HepG2 (cell line): ENCODE data around the gene BLOC1S1. TPM values are rescaled to one million over a fixed set of nuclear protein-coding genes. Genes with fewer than 3 reads are reported as not detected.
A peak's percentile ranks its signal among the peaks of the same experiment; 100 is the strongest.

Experiments used
- ATAC-seq: fragments of 200-7000 bp; cut with Tn5 transposase; 3 replicates; pipeline ENCODE4 v1.9.1; 2020; ENCODE audit warnings: mild to moderate bottlenecking, moderate library complexity
- BruUV-seq: library from RNA; stranded (reverse); fragments of 400-500 nt; replicated peaks from 2 replicates; lab custom pipeline; 2021; lab: Mats Ljungman, UMichigan
- CTCF ChIA-PET: fragments of 300-600 bp; formaldehyde crosslinking; extraction: SDS; loops from one replicate; lab custom pipeline; 2021; ENCODE audit warnings: low total read pairs, inconsistent platforms, low intra/inter-chr PET ratio; lab: Yijun Ruan, JAX
- POLR2A ChIA-PET: fragments of 350-600 bp; sonication (Branson Sonifier 250); formaldehyde crosslinking; loops from one replicate; lab custom pipeline; 2020; ENCODE audit warnings: antibody characterized with exemption, inconsistent platforms; lab: Yijun Ruan, JAX
- DNase-seq: peaks from one replicate; pipeline ENCODE4 v3.0.0-alpha.2; 2015; ENCODE audit warnings: low spot score
- FAIRE-seq: peaks from 3 replicates; lab custom pipeline; 2011; peaks lifted over from hg19 to GRCh38; lab: Jason Lieb, UNC
- H2AFZ ChIP-seq: one replicate; pipeline ENCODE4 v1.6.1; 2011; ENCODE audit warnings: low read length, inconsistent platforms
- H3K27ac ChIP-seq: fragments of 300-600 bp; 3 replicates; pipeline ENCODE4 v1.8.0; 2011; ENCODE audit warnings: mixed run types, mild to moderate bottlenecking, mixed read lengths, low read length, inconsistent platforms; ENCODE audit not compliant: insufficient read depth; ENCODE audit errors: extremely low read length
- H3K27me3 ChIP-seq, 2 experiments: fragments of 200-600 bp in 1 of 2; 2 replicates in 1 of 2; 3 replicates in 1 of 2; pipeline versions ENCODE4 v1.6.0 to v1.8.0; 2011; ENCODE audit warnings: low read length in 2 of 2, mild to moderate bottlenecking in 2 of 2, moderate library complexity in 2 of 2, inconsistent platforms in 1 of 2; ENCODE audit not compliant: insufficient read depth in 2 of 2, control insufficient read depth in 1 of 2
- H3K36me3 ChIP-seq, 2 experiments: fragments of 200-600 bp in 1 of 2; replicated peaks in 1 of 2; 2 replicates in 1 of 2; 3 replicates in 1 of 2; pipeline versions ENCODE4 v1.5.1 to v1.8.0; 2011; ENCODE audit warnings: low read length in 2 of 2, inconsistent platforms in 1 of 2; ENCODE audit not compliant: insufficient read depth in 2 of 2, control insufficient read depth in 1 of 2
- H3K4me1 ChIP-seq: 2 replicates; pipeline ENCODE4 v1.5.1; 2012; ENCODE audit warnings: low read length, inconsistent platforms; ENCODE audit not compliant: insufficient read depth
- H3K4me2 ChIP-seq: 2 replicates; pipeline ENCODE4 v1.6.0; 2011; ENCODE audit warnings: low read depth, low read length, inconsistent platforms
- H3K4me3 ChIP-seq, 3 experiments: fragments of 200-600 bp in 1 of 3; sonication (generic), shearing (Covaris generic) in 1 of 3; replicated peaks in 1 of 3; 2 replicates each; pipeline ENCODE4 v1.5.1; 2011 to 2016; ENCODE audit warnings: low read length in 3 of 3, inconsistent platforms in 2 of 3, low read depth in 2 of 3, mild to moderate bottlenecking in 2 of 3, control low read depth in 1 of 3, mixed read lengths in 1 of 3; ENCODE audit not compliant: insufficient read depth in 1 of 3
- H3K79me2 ChIP-seq: one replicate; pipeline ENCODE4 v1.6.1; 2011; ENCODE audit warnings: low read length, inconsistent platforms; ENCODE audit not compliant: insufficient read depth
- H3K9ac ChIP-seq: 2 replicates; pipeline ENCODE4 v1.6.0; 2011; ENCODE audit warnings: mild to moderate bottlenecking, low read depth, low read length, inconsistent platforms; ENCODE audit not compliant: insufficient read depth
- H3K9me3 ChIP-seq: 2 replicates; pipeline ENCODE4 v1.5.1; 2012; ENCODE audit warnings: mild to moderate bottlenecking, low read length
- H4K20me1 ChIP-seq: 2 replicates; pipeline ENCODE4 v1.6.0; 2011; ENCODE audit warnings: inconsistent platforms, mild to moderate bottlenecking, low read length, moderate library complexity; ENCODE audit not compliant: insufficient read depth
- FOSL1 ChIP-seq: sonication (generic); formaldehyde crosslinking; IDR thresholded peaks from 2 replicates; pipeline ENCODE4 v1.9.0; 2021; ENCODE audit warnings: missing genetic modification reagents, borderline replicate concordance
- HNRNPLL ChIP-seq: fragments of 200-400 bp; formaldehyde crosslinking; IDR thresholded peaks from 2 replicates; pipeline ENCODE4 v1.6.1; 2017; ENCODE audit warnings: mild to moderate bottlenecking, low read depth, low read length; ENCODE audit not compliant: poor library complexity, severe bottlenecking
- ISL2 ChIP-seq: sonication (generic); formaldehyde crosslinking; IDR thresholded peaks from 2 replicates; pipeline ENCODE4 v1.5.0; 2020; ENCODE audit warnings: missing genetic modification reagents
- ISX ChIP-seq: sonication (generic); formaldehyde crosslinking; conservative IDR thresholded peaks from 2 replicates; pipeline ENCODE4 v1.5.0; 2020; ENCODE audit warnings: missing genetic modification reagents
- MAFK ChIP-seq, 2 experiments: IDR thresholded peaks in 1 of 2; conservative IDR thresholded peaks in 1 of 2; 2 replicates each; pipeline ENCODE4 v1.6.1; 2011; ENCODE audit warnings: improper control_type of control experiment in 2 of 2, low read length in 2 of 2
- MLLT10 ChIP-seq: sonication (generic); formaldehyde crosslinking; IDR thresholded peaks from 2 replicates; pipeline ENCODE4 v1.4.0; 2020; ENCODE audit warnings: missing genetic modification reagents
- MYNN ChIP-seq: sonication (generic); formaldehyde crosslinking; IDR thresholded peaks from 2 replicates; pipeline ENCODE4 v1.4.0; 2020; ENCODE audit warnings: mild to moderate bottlenecking, low read depth, missing genetic modification reagents
- POLR2G ChIP-seq: fragments of 200-400 bp; formaldehyde crosslinking; IDR thresholded peaks from 2 replicates; pipeline ENCODE4 v1.6.1; 2018; ENCODE audit warnings: mild to moderate bottlenecking, low read depth, low read length, moderate library complexity
- SMAD1 ChIP-seq: sonication (generic); formaldehyde crosslinking; IDR thresholded peaks from 2 replicates; pipeline ENCODE4 v1.4.0; 2020; ENCODE audit warnings: missing genetic modification reagents, low read depth, mild to moderate bottlenecking, borderline replicate concordance
- SRSF1 ChIP-seq: fragments of 200-400 bp; formaldehyde crosslinking; optimal IDR thresholded peaks from 2 replicates; pipeline ENCODE3; 2017; ENCODE audit warnings: mild to moderate bottlenecking, low read depth, low read length, moderate library complexity
- TBX2 ChIP-seq: sonication (generic); formaldehyde crosslinking; IDR thresholded peaks from 2 replicates; pipeline ENCODE4 v1.5.0; 2020; ENCODE audit warnings: missing genetic modification reagents, mild to moderate bottlenecking, borderline replicate concordance
- ZNF768 ChIP-seq: sonication (generic); formaldehyde crosslinking; IDR thresholded peaks from 2 replicates; pipeline ENCODE4 v1.4.0; 2020; ENCODE audit warnings: missing genetic modification reagents
- ZNF772 ChIP-seq: sonication (generic); formaldehyde crosslinking; IDR thresholded peaks from 2 replicates; pipeline ENCODE4 v1.5.0; 2020; ENCODE audit warnings: mild to moderate bottlenecking, missing genetic modification reagents
- ZNF776 ChIP-seq: sonication (generic); formaldehyde crosslinking; IDR thresholded peaks from 2 replicates; pipeline ENCODE4 v1.4.0; 2020; ENCODE audit warnings: mild to moderate bottlenecking, missing genetic modification reagents
- WGBS: methylation state at CpG from one replicate; pipeline ENCODE4 v1.1.6; 2017; ENCODE audit warnings: low lambda C conversion rate; 5-methylcytosine and 5-hydroxymethylcytosine counted together
- in situ Hi-C: cut with HindIII; loops from 2 replicates; pipeline ENCODE4 v1.10.0; 2017; ENCODE audit warnings: low pct_unique_long_range_greater_than_20kb; ENCODE audit not compliant: extremely low pct_ligation_motif_present
- intact Hi-C: fragments of 100-400 bp; cut with micrococcal nuclease; formaldehyde crosslinking; loops from one replicate; pipeline ENCODE4 v1.10.0; 2022; ENCODE audit not compliant: unreplicated experiment
- polyA plus RNA-seq, 8 experiments: library from polyadenylated mRNA; depleted of rRNA in 3 of 8; stranded (reverse) in 7 of 8; unstranded in 1 of 8; fragments of >200 nt; fragmentation: Illumina TruSeq in 4 of 8; extraction: Trizol in 4 of 8; gene quantifications; 2 replicates each; pipeline versions ENCODE4 v1.2.1 to v1.2.3, GENCODE V29; 2011 to 2016; ENCODE audit warnings: low read depth in 4 of 8, missing spikeins in 1 of 8, mixed read lengths in 1 of 8; ENCODE audit not compliant: insufficient read depth in 1 of 8
- total RNA-seq, 5 experiments: library from RNA; depleted of rRNA; stranded (reverse); fragments of >200 nt; fragmentation: Illumina TruSeq; extraction: Trizol; gene quantifications; 2 replicates each; pipeline ENCODE4 v1.2.3, GENCODE V29; 2016; ENCODE audit warnings: low read depth in 1 of 5
- TF ChIP-seq, protein P1 (sequence below): IDR thresholded peaks from 2 replicates; pipeline ENCODE4 v1.6.1; 2016
- TF ChIP-seq, protein P2 (sequence below): sonication (generic); IDR thresholded peaks from 2 replicates; pipeline ENCODE4 v1.6.1; 2016; ENCODE audit warnings: low read depth, borderline replicate concordance
- TF ChIP-seq, protein P3 (sequence below): sonication (generic); formaldehyde crosslinking; IDR thresholded peaks from 2 replicates; pipeline ENCODE4 v1.9.0; 2022; ENCODE audit warnings: low read depth, missing genetic modification reagents

The BLOC1S1 gene
- total and polyA plus RNA-seq, 2 of the 13 experiments (the other 11 are each of a cell fraction or from before 2014, with no cell fraction given): 55.1 to 95.3 TPM

DNA sequence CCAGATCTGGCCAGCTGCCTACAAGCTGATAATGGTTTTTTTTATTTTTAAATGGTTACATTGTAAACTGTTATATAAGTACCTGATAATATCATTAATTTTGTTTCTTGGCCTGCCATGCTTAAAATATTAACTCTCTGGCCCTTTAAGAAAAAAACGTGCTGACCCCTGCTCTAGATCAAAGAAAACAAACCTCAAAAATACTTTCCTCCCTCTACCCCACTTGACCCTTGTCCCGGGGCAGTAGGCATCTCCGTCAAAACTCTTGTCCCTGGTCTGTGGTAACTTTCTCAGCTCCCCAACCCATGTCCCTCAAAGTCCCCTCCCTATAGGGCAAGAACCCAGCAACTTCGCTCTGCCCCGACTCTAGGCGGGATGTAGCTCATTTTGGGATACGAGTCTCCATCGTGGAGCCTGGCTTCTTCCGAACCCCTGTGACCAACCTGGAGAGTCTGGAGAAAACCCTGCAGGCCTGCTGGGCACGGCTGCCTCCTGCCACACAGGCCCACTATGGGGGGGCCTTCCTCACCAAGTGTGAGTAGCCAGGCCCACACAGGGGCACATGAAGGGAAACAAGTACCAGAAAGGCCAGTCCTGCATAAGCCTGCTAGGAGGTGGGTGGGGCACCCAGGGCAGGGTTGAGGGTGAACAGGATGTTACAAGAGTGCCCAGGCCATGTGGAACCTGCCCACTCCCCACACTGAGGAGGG lies 7.8 kb downstream of the BLOC1S1 start:
- no peak overlapping the region for H3K4me2 ChIP-seq
- intact Hi-C loops (loop anchor here (1.0 to 5.0 kb wide), 2 partner anchors 14 to 536 kb away; no protein-coding TSS in a partner anchor), in situ Hi-C loops (no loop called here)
- H2AFZ ChIP-seq: no peak overlapping the region
- H3K9ac ChIP-seq: no peak overlapping the region
- 57% methylated on average over 10 of the region's 10 CpGs for WGBS
- no peaks in the 10 kb centered on the region; a peak in 1 of 5 replicates for H3K27me3 ChIP-seq
- peaks cover 12% of the 10 kb centered on the region for H3K79me2 ChIP-seq
- BruUV-seq: no TSS peak
- H3K9me3 ChIP-seq: no peaks in the 10 kb centered on the region
- H3K4me3 ChIP-seq: peak overlapping the region in 1 of 3 experiments; percentile 20; a peak in 1 of 6 replicates
- FAIRE-seq (no peak), ATAC-seq (no peak), DNase-seq (no peak)
- peaks cover 10 to 25% of the 10 kb centered on the region in 2 experiments for H3K36me3 ChIP-seq
- ChIA-PET POLR2A (interaction anchor here (2.0 to 5.3 kb wide), 2 partner anchors 14 to 42 kb away, joined by 14 to 23 read pairs; a partner anchor contains a TSS), CTCF (interaction anchor here (1.4 to 3.4 kb wide), 2 partner anchors 13 to 42 kb away, joined by 3 to 36 read pairs; a partner anchor contains a TSS)
- no peak overlapping the region for H3K27ac ChIP-seq
- peaks cover 77% of the 10 kb centered on the region for H3K4me1 ChIP-seq
- 0 out of 2 replicates have a peak, but pooled peaks cover 8% of the 10 kb centered on the region for H4K20me1 ChIP-seq
- TF ChIP-seq POLR2G: peak; percentile 4; the same call in 1 of the 2 replicates
- TF ChIP-seq MLLT10 (CRISPR knock-in tag): no peak
- TF ChIP-seq MYNN (CRISPR knock-in tag): no peak
- TF ChIP-seq, protein P1, sequence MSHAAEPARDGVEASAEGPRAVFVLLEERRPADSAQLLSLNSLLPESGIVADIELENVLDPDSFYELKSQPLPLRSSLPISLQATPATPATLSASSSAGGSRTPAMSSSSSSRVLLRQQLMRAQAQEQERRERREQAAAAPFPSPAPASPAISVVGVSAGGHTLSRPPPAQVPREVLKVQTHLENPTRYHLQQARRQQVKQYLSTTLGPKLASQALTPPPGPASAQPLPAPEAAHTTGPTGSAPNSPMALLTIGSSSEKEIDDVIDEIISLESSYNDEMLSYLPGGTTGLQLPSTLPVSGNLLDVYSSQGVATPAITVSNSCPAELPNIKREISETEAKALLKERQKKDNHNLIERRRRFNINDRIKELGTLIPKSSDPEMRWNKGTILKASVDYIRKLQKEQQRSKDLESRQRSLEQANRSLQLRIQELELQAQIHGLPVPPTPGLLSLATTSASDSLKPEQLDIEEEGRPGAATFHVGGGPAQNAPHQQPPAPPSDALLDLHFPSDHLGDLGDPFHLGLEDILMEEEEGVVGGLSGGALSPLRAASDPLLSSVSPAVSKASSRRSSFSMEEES (CRISPR knock-in tag): no peak
- TF ChIP-seq TBX2 (CRISPR knock-in tag): 0 out of 2 replicates have a peak, but pooled peaks have one; percentile 21
- no peak for TF ChIP-seq FOSL1 (CRISPR knock-in tag)
- TF ChIP-seq, protein P2, sequence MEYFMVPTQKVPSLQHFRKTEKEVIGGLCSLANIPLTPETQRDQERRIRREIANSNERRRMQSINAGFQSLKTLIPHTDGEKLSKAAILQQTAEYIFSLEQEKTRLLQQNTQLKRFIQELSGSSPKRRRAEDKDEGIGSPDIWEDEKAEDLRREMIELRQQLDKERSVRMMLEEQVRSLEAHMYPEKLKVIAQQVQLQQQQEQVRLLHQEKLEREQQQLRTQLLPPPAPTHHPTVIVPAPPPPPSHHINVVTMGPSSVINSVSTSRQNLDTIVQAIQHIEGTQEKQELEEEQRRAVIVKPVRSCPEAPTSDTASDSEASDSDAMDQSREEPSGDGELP: no peak
- no peak for TF ChIP-seq MAFK (conservative IDR thresholded peaks at IDR 0.05 in 1 of 2, IDR thresholded peaks at IDR 0.05 in 1 of 2; ENCODE audit: low read length in 2 of 2)
- TF ChIP-seq ZNF776: no peak
- peak; percentile 3; the same call in 1 of the 2 replicates for TF ChIP-seq ZNF768 (CRISPR knock-in tag)
- TF ChIP-seq SRSF1: peak; percentile 11
- TF ChIP-seq SMAD1 (CRISPR knock-in tag): no peak
- no peak for TF ChIP-seq HNRNPLL
- 0 out of 2 replicates have a peak, but pooled peaks have one; percentile 21 for TF ChIP-seq ZNF772
- TF ChIP-seq ISX (CRISPR knock-in tag): no peak
- no peak for TF ChIP-seq ISL2 (CRISPR knock-in tag)
- TF ChIP-seq, protein P3, sequence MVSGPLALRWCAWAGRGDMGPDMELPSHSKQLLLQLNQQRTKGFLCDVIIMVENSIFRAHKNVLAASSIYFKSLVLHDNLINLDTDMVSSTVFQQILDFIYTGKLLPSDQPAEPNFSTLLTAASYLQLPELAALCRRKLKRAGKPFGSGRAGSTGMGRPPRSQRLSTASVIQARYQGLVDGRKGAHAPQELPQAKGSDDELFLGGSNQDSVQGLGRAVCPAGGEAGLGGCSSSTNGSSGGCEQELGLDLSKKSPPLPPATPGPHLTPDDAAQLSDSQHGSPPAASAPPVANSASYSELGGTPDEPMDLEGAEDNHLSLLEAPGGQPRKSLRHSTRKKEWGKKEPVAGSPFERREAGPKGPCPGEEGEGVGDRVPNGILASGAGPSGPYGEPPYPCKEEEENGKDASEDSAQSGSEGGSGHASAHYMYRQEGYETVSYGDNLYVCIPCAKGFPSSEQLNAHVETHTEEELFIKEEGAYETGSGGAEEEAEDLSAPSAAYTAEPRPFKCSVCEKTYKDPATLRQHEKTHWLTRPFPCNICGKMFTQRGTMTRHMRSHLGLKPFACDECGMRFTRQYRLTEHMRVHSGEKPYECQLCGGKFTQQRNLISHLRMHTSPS (CRISPR knock-in tag): no peak
